ENCODE data around the gene CLIC6.

DNA sequence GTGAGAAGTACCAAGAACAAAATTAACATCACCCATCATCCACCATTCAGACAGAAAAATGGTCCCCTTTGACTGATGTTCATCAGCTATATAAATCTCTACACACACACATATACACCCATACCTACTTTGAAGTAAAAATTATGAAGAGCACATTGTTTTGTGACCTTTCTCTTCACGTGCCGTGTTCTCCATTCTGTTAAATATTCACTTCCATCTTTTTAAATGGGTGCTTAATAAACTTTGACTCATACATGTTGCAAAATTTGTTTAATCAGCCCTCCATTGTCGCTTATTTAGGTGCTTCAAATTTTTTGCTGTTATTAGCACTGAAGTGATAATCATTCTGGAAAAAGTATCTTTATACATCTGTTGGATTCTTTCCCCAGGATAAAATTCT is 80.1 kb downstream of the CLIC6 start:
- no peak for TF ChIP-seq POLR2A (IDR thresholded peaks at IDR 0.05)
- TF ChIP-seq, protein P1, sequence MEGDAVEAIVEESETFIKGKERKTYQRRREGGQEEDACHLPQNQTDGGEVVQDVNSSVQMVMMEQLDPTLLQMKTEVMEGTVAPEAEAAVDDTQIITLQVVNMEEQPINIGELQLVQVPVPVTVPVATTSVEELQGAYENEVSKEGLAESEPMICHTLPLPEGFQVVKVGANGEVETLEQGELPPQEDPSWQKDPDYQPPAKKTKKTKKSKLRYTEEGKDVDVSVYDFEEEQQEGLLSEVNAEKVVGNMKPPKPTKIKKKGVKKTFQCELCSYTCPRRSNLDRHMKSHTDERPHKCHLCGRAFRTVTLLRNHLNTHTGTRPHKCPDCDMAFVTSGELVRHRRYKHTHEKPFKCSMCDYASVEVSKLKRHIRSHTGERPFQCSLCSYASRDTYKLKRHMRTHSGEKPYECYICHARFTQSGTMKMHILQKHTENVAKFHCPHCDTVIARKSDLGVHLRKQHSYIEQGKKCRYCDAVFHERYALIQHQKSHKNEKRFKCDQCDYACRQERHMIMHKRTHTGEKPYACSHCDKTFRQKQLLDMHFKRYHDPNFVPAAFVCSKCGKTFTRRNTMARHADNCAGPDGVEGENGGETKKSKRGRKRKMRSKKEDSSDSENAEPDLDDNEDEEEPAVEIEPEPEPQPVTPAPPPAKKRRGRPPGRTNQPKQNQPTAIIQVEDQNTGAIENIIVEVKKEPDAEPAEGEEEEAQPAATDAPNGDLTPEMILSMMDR (IDR thresholded peaks at IDR 0.05): no peak
